Measurements from ENCODE around the gene FBH1. TPM values are rescaled to one million over a fixed set of nuclear protein-coding genes. Genes with fewer than 3 reads are reported as not detected.
"Not testable (repeated sequence)": the region's sequence is repeated elsewhere in the genome, so short reads cannot be mapped to it uniquely, and the experiment has no call there.

The FBH1 gene
- polyA plus RNA-seq, 1 experiment, result 65.2 TPM

DNA sequence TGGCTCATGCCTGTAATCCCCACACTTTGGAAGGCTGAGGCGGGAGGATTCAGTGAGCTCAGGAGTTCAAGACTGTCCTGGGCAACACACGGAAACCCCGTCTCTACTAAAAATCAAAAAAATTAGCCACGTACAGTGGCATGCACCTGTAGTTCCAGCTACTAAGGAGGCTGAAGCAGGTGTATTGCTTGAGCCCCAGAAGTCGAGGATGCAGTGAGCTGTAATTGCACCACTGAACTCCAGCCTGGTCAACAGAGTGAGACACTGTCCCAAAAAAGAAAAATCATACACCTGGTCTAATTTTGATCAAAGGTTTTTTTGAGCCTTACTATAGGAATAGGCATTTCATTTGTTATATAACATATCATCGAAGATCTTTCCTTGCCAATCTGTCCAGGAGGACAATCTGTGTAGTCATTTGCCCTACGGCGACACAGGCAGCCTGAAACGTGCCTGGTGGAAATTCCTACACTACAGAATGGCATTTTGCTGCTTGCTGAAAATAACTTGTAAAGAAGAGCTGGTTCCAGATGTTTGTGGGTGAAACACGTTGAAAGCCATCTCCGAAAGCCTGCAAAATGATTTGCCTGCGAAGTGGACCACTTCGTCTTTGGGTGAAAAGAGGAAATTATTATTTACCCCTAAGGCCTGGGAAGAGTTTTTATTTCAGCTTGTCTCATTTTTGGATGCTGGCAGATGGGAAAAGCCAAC, 45.5 kb upstream of the FBH1 start:
- Histone ChIP-seq H3K27me3 (ENCODE audit: control insufficient read depth, insufficient read depth, low read length) (peaks cover 2% of the 10 kb centered on the region), H3K9me3 (ENCODE audit: control insufficient read depth, insufficient read depth, low read length) (no peaks in the 10 kb centered on the region; the same call in 1 of the 2 replicates), H3K4me3 (ENCODE audit: low read depth, low read length) (no peak overlapping the region), H3K27ac (ENCODE audit: low read depth, low read length) (no peak overlapping the region)
- ChIA-PET CTCF (interaction anchor here (0.6 to 1.3 kb wide), 4 partner anchors 16 to 218 kb away, joined by 3 read pairs; no protein-coding TSS in a partner anchor), POLR2A (interaction anchor here (0.9 to 1.1 kb wide), 3 partner anchors 9 to 30 kb away, joined by 3 to 6 read pairs (median 4); no protein-coding TSS in a partner anchor)
- TF ChIP-seq, protein P1, sequence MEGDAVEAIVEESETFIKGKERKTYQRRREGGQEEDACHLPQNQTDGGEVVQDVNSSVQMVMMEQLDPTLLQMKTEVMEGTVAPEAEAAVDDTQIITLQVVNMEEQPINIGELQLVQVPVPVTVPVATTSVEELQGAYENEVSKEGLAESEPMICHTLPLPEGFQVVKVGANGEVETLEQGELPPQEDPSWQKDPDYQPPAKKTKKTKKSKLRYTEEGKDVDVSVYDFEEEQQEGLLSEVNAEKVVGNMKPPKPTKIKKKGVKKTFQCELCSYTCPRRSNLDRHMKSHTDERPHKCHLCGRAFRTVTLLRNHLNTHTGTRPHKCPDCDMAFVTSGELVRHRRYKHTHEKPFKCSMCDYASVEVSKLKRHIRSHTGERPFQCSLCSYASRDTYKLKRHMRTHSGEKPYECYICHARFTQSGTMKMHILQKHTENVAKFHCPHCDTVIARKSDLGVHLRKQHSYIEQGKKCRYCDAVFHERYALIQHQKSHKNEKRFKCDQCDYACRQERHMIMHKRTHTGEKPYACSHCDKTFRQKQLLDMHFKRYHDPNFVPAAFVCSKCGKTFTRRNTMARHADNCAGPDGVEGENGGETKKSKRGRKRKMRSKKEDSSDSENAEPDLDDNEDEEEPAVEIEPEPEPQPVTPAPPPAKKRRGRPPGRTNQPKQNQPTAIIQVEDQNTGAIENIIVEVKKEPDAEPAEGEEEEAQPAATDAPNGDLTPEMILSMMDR (IDR thresholded peaks at IDR 0.05; ENCODE audit: low read depth, low read length), result no peak
- no peak for DNase-seq (ENCODE audit: low read depth, low spot score)

DNA sequence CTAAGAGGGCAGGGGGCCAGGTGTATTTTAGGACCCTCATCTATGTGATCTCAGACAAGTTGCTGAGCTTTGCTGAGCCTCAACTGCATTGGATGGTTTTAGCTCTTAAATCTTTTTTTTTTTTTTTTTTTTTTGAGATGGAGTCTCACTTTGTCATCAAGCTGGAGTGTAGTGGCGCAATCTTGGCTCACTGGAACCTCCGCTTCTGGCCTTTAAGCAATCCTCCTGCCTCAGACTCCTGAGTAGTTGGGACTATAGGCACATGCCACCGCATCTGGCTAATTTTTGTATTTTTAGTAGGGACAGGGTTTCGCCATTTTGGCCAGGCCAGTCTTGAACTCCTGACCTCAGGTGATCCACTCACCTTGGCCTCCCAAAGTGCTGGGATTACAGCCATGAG, 43.4 kb upstream of the FBH1 start:
- ChIA-PET CTCF (interaction anchor here (0.6 kb wide), 1 partner anchor 35 kb away, joined by 3 read pairs; no protein-coding TSS in a partner anchor), POLR2A (interaction anchor here (0.5 to 0.7 kb wide), 2 partner anchors 118 to 830 kb away, joined by 5 read pairs; no protein-coding TSS in a partner anchor)
- H3K27me3 ChIP-seq (ENCODE audit: control insufficient read depth, insufficient read depth, low read length); H3K9me3 ChIP-seq (ENCODE audit: control insufficient read depth, insufficient read depth, low read length); H3K4me3 ChIP-seq (ENCODE audit: low read depth, low read length); DNase-seq (ENCODE audit: low read depth, low spot score); H3K27ac ChIP-seq (ENCODE audit: low read depth, low read length): not testable (repeated sequence)

DNA sequence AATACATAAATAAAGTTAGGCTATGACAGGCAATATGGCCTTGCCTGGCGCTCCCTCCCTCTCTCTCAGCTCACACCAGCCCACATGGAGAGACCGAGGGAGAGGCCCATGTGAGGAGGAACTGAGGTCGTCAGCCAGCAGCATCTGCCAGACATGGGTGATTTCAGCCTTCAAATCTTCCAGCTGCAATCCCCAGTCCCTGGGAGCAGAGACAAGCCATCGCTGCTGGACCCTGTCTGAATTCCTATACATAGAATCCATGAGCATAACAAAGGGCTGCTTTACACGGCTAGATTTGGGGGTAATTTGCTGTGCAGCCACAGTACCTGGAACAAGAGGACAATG, 35.9 kb upstream of the FBH1 start:
- H3K4me3 ChIP-seq (ENCODE audit: low read depth, low read length), result no peak overlapping the region
- H3K27me3 ChIP-seq (ENCODE audit: control insufficient read depth, insufficient read depth, low read length), result peaks cover 2% of the 10 kb centered on the region
- ChIA-PET POLR2A (interaction anchor here (0.8 kb wide), 1 partner anchor 9 kb away, joined by 4 read pairs; no protein-coding TSS in a partner anchor), CTCF (interaction anchor here (0.6 to 0.7 kb wide), 2 partner anchors 20 to 231 kb away, joined by 4 to 6 read pairs; no protein-coding TSS in a partner anchor)
- TF ChIP-seq, protein P1 (IDR thresholded peaks at IDR 0.05; ENCODE audit: low read depth, low read length), result no peak
- no peak overlapping the region for H3K27ac ChIP-seq (ENCODE audit: low read depth, low read length)
- H3K9me3 ChIP-seq (ENCODE audit: control insufficient read depth, insufficient read depth, low read length), result no peaks in the 10 kb centered on the region
- no peak for DNase-seq (ENCODE audit: low read depth, low spot score)

DNA sequence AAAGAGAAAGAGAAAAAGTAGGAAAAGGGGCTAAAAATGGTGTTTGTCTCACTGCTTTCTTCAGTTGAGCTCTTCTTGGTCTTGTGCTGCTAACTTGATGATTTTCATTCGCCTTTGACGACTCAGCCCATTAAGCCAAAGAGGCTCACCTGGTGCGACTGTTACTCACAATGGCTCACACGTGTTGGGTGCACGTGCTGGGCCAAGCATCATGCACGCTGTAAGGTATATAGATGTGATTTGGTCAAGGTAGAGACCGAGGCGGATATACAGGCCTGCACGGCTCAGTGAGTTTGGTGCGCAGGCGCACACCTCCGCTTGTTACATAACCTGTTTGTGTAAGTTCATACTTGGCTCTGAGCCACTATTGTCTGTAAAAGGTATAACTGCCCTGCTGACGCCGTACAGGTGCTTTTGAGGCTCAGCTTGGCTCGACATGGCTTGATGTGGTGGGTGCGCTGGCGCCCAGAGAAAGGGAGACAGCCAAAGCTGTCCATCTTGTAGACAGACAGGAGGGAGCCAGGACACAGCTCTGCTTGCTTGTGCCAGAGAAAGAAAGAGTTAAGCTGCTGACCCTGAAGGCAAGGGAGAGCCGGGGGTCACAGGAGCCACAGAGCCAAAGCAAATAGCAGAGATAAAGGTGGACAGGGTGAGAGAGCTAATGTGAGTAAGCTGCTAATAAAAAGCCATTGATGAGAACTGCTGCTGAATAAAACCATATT, 33.9 kb upstream of the FBH1 start:
- Histone ChIP-seq H3K27ac (ENCODE audit: low read depth, low read length) (no peak overlapping the region), H3K9me3 (ENCODE audit: control insufficient read depth, insufficient read depth, low read length) (0 out of 2 replicates have a peak, but pooled peaks cover 2% of the 10 kb centered on the region), H3K27me3 (ENCODE audit: control insufficient read depth, insufficient read depth, low read length) (peaks cover 2% of the 10 kb centered on the region), H3K4me3 (ENCODE audit: low read depth, low read length) (no peak overlapping the region)
- TF ChIP-seq, protein P1 (IDR thresholded peaks at IDR 0.05; ENCODE audit: low read depth, low read length), result no peak
- POLR2A ChIA-PET, result interaction anchor here (0.6 kb wide), 1 partner anchor 18 kb away, joined by 3 read pairs; no protein-coding TSS in a partner anchor
- CTCF ChIA-PET, result no interaction called here
- DNase-seq (ENCODE audit: low read depth, low spot score), result no peak

DNA sequence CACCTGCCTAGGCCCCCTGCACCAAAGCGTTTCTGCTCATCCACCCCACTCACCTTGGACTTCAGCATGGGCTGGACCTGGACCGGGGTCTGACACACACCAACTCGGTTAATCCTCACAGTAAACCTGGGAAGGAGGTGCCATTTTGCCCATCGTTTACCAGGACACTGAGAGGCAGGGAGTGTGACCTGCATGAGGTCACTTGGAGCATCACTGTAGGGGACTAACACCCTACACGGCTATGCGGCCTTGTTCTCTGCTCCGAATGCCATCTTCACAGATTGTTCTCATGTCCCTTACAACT, 33.4 kb upstream of the FBH1 start:
- no peak overlapping the region for H3K4me3 ChIP-seq (ENCODE audit: low read depth, low read length)
- H3K27me3 ChIP-seq (ENCODE audit: control insufficient read depth, insufficient read depth, low read length), result peaks cover 2% of the 10 kb centered on the region
- H3K27ac ChIP-seq (ENCODE audit: low read depth, low read length), result no peak overlapping the region
- H3K9me3 ChIP-seq (ENCODE audit: control insufficient read depth, insufficient read depth, low read length), result 0 out of 2 replicates have a peak, but pooled peaks cover 2% of the 10 kb centered on the region
- DNase-seq (ENCODE audit: low read depth, low spot score), result no peak
- CTCF ChIA-PET, result no interaction called here
- TF ChIP-seq, protein P1 (IDR thresholded peaks at IDR 0.05; ENCODE audit: low read depth, low read length), result no peak
- POLR2A ChIA-PET, result interaction anchor here (0.6 kb wide), 1 partner anchor 19 kb away, joined by 3 read pairs; no protein-coding TSS in a partner anchor
